HS-27A (cell line): ENCODE data around the gene FOXQ1.
"Not testable (repeated sequence)": the region's sequence is repeated elsewhere in the genome, so short reads cannot be mapped to it uniquely, and the experiment has no call there.

Source experiments
- DNase-seq: peaks from one replicate; pipeline ENCODE4 v3.0.0-alpha.2; 2012; ENCODE audit warnings: low read depth, missing footprints

The FOXQ1 gene

DNA sequence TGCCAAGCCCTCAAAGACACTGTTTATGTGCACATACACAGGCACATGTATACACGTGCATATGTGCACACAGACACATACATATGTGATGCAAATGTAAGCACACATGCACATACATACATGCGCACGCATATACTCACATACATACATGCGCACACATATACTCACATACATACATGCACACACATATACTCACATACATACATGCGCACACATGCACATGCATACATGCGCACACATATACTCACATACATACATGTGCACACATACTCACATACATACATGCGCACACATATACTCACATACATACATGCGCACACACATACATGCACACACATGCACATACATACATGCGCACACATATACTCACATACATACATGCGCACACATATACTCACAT lies 20.5 kb upstream of the FOXQ1 start:
- DNase-seq: no peak

DNA sequence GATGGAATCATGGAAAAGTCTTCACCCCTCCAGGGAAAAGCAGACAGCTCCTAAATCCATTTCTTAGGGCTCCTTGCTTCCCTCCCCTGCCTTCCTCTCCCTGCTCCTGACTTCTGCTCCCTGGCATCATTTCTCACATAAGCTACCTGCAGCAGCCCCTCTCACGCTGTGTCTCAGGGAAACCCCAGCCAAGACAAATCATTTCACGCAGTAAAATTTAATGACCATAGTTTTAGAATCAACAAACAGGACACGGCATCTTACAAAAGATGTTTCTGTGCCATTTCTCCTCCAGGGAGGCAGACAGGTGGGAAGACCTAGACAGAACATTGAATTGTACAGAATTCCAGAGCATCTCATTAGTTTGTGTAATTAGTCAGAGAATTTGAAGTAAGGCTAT lies 16.5 kb upstream of the FOXQ1 start:
- DNase-seq: no peak

DNA sequence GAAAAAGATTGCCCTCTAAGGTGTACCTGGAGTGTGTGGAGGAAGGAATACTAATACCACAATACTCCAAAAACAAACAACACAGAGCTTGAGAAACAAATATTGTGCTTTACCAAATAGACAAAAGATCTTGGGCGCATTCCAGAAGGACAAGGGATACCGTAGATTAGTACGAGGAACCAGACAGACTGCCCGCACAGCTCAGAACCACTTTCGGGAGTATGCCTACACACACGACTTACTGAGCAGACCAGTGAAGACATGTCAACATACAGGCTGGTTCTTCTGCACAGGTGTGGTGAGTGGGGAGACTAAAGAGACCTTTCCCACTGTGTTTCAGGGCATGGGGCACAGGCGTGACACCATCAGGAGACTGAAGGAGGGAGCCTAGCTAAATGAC lies 15.8 kb upstream of the FOXQ1 start:
- no peak for DNase-seq

GRCh38 chr6:1296542-1296941 lies 15.4 kb upstream of the FOXQ1 start:
- DNase-seq: no peak

- no peak for DNase-seq
Observed at GRCh38 chr6:1297746-1298145, 14.2 kb upstream of the FOXQ1 start.

DNA sequence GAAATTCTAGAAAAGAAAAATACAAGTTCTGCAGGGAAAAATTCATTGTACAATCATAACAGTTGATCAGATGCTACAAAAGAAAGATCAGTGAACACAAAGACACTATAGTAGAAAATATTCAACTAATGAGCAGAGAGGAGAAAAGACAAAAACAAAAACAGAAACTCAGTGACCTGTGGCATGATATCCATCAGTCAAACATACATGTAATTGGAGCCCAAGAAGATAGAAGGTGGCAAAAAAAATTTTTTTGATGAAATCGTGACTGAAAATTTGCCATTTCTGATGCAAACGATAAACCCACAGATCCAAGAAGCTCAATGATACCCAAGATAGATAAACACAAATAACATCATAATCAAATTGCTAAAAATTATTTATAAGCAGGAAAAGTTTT lies 13.1 kb upstream of the FOXQ1 start:
- no peak for DNase-seq

- DNase-seq: no peak
Observed at GRCh38 chr6:1306133-1306532, 5.8 kb upstream of the FOXQ1 start.

DNA sequence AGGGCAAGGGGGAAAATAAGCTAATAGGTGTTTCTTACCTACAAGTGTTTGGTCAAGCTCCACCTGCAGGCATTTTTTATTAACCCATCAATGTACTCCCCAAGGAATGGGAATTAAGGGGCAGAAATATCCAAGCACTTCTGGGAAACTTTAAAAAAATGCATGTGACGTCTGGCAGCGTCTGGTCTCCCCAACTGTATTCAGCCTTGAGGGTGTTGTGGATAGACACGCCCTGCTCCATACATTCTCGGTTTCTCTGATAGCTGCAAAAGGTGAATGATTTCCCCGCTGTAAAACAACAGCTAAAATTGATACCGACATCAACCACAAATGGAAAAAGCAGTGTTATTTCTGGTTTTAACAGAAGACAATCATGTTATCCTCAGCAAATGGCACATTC lies 2.5 kb upstream of the FOXQ1 start:
- no peak for DNase-seq

DNA sequence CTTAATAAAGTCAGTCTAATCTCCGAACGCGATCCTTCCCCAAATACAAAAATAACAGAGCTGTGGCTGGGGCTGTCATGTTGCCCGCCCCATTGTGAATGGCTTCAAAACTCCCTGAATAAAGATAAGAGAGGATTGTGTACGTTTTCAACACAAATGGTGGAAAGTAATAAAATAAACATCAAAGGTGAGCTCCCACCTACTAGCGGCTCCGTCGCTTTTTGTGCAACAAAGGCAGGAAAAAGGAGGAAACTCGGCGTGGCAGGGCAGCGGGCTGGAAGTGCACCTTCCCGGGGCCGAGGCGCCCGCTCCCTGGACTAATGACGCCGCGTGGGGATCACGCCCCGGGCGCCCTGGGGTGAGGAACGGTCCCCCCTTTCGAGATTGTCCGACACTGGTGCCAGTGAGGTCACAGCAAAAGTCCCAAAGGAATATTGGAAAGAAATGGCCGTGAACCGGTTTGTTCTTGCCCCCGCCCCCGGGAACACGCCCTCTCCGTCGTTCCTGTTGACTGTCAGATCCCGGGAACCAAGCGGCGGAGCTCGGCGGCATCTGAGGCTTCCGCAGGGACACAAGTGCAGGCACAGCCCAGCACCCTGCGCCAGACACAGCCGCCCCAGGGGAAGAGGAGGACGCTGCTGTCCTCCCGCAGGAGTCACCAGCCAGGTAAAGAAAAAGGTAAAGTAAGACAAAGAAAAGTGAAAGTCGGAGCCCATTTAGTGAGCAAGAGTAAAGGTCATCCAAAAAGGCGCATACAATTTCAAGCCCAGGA lies 1.1 kb upstream of the FOXQ1 start:
- no peak for DNase-seq

- no peak for DNase-seq
Observed at GRCh38 chr6:1312203-1312472, 240 bp downstream of the FOXQ1 start.

GRCh38 chr6:1312473-1313367 lies 822 bp downstream of the FOXQ1 start:
- DNase-seq: no peak

DNA sequence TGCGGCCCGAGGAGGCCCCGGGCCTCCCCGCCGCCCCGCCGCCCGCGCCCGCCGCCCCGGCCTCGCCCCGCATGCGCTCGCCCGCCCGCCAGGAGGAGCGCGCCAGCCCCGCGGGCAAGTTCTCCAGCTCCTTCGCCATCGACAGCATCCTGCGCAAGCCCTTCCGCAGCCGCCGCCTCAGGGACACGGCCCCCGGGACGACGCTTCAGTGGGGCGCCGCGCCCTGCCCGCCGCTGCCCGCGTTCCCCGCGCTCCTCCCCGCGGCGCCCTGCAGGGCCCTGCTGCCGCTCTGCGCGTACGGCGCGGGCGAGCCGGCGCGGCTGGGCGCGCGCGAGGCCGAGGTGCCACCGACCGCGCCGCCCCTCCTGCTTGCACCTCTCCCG lies 1.5 kb downstream of the FOXQ1 start:
- DNase-seq: no peak

- DNase-seq: no peak
Observed at GRCh38 chr6:1313767-1314503, 2.0 kb downstream of the FOXQ1 start.

- no peak for DNase-seq
Observed at GRCh38 chr6:1314617-1315016, 2.7 kb downstream of the FOXQ1 start.

- no peak for DNase-seq
Observed at GRCh38 chr6:1315201-1315559, 3.3 kb downstream of the FOXQ1 start.

GRCh38 chr6:1315560-1316386 lies 3.9 kb downstream of the FOXQ1 start:
- no peak for DNase-seq

DNA sequence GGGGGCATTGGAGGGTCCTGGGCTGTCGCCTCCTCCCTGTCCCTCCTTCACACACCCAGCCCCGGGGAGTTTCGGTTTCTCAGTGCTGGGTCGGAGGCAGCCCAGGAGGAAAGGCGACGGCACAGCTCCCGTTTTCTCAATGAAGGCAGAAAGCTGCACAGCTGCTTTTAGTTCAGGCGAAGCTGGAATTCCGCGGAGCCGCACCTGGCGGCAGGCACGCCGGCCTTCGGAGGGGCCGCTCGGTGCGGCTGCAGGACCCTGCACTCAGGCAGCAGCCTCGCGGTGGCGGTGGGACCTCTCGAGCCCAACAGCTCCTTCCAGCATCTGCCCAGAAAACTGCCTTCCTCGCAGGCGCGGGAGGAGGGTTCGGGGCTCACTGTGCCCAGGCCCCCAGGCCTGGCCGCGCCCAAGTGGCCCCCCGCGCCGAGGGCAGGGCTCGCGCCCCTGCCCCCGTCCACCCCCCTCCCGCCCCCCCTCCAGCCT lies 4.6 kb downstream of the FOXQ1 start:
- DNase-seq: no peak

- no peak for DNase-seq
Observed at GRCh38 chr6:1317302-1317815, 5.5 kb downstream of the FOXQ1 start.

DNA sequence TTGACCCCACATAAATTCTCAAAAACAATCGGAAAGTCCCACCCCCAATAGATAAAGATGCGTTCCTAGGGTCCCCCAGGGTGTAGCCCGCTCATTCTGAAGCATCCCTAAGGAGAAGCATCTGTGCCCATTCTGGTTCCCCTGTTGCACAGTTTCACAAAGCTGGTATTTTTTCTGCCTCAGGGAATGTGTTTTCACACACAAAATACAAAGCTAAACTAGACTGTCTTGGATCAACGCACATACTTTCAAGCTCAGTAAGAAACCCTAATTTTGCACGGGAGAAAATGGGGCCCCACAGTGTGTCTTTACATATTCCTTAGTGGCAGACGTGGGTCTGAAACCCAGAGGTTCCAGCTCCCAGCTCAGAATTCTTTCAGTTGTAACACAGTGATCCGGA lies 6.1 kb downstream of the FOXQ1 start:
- no peak for DNase-seq

- not testable (repeated sequence) for DNase-seq
Observed at GRCh38 chr6:1318584-1318983, 6.7 kb downstream of the FOXQ1 start.

DNA sequence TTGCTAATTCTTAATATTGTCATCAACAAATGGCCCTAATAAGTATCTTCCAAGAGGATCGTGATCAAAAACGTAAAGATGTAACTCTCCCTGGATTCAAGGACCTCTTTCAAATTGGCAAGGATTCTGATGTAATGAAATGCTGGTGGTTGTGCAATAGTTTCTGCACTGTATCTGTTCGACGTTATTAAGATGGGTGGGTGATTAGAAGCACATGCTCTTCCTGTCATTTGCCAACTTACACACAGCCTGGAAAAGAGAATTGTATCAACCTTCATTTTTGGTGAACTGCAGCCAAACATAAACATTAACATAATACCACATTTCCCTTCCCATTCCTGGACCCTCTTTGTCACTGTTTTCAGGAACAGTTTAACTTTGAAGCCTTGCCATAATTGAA lies 9.8 kb downstream of the FOXQ1 start:
- DNase-seq: no peak

- no peak for DNase-seq
Observed at GRCh38 chr6:1322156-1322555, 10.3 kb downstream of the FOXQ1 start.
